HG03575 (cell line): Measurements from ENCODE around the gene LMAN1L.

ENCODE experiments used
- ATAC-seq: cut with Tn5 transposase; IDR thresholded peaks from one replicate; pipeline ENCODE4 v1.9.1; 2021; ENCODE audit not compliant: unreplicated experiment, insufficient number of reproducible peaks, low FRiP score; ENCODE audit errors: extremely low read depth

The LMAN1L gene

GRCh38 chr15:74831813-74832495, 19.3 kb downstream of the LMAN1L start:
- no peak for ATAC-seq

GRCh38 chr15:74832826-74833225, 20.2 kb downstream of the LMAN1L start:
- no peak for ATAC-seq

GRCh38 chr15:74833376-74834107, 20.9 kb downstream of the LMAN1L start:
- ATAC-seq, result no peak

- no peak for ATAC-seq
Measured at GRCh38 chr15:74835312-74835823, 22.7 kb downstream of the LMAN1L start.

GRCh38 chr15:74836846-74837245, 24.2 kb downstream of the LMAN1L start:
- ATAC-seq, result no peak

GRCh38 chr15:74837482-74838136, 25.0 kb downstream of the LMAN1L start:
- ATAC-seq, result no peak

- ATAC-seq, result no peak
Measured at GRCh38 chr15:74838137-74838516, 25.5 kb downstream of the LMAN1L start.

- no peak for ATAC-seq
Measured at GRCh38 chr15:74838746-74839525, 26.3 kb downstream of the LMAN1L start.

GRCh38 chr15:74839526-74840395, 27.1 kb downstream of the LMAN1L start:
- no peak for ATAC-seq

GRCh38 chr15:74840851-74841775, 28.5 kb downstream of the LMAN1L start:
- ATAC-seq, result no peak

- ATAC-seq, result no peak
Measured at GRCh38 chr15:74841891-74842373, 29.3 kb downstream of the LMAN1L start.

- ATAC-seq, result no peak
Measured at GRCh38 chr15:74842581-74843444, 30.2 kb downstream of the LMAN1L start, which contains the start of gene ULK3. ULK3 (minus strand) TSS chr15:74843156; CDS start chr15:74843105, 51 bp downstream.

GRCh38 chr15:74843445-74843828, 30.8 kb downstream of the LMAN1L start:
- no peak for ATAC-seq

GRCh38 chr15:74843891-74844299, 31.3 kb downstream of the LMAN1L start:
- ATAC-seq, result no peak

GRCh38 chr15:74844319-74845207, 31.9 kb downstream of the LMAN1L start:
- ATAC-seq, result no peak
